Left renal cortex interstitium (tissue), 4 donors: ENCODE measurements around the gene LIN37. TPM values are rescaled to one million over a fixed set of nuclear protein-coding genes. Genes with fewer than 3 reads are reported as not detected.
"Not testable (repeated sequence)": the region's sequence is repeated elsewhere in the genome, so short reads cannot be mapped to it uniquely, and the experiment has no call there.

Experiments used
- DNase-seq, 4 donors: peaks; one replicate each; pipeline ENCODE4 v3.0.0-alpha.2; 2013; ENCODE audit warnings: low read depth in 4 of 4, low spot score in 2 of 4, missing footprints in 1 of 4
- polyA plus RNA-seq, 4 donors: library from polyadenylated mRNA; unstranded; fragments of 120-200 nt; gene quantifications; one replicate each; pipeline ENCODE4 v1.2.1, GENCODE V29; 2013; ENCODE audit not compliant: insufficient read length in 4 of 4

The LIN37 gene
- polyA plus RNA-seq, 4 donors = 11.5 to 13.0 (median 12.4) TPM

- DNase-seq = no peak
These were observed 38.2 kb downstream of the LIN37 start for GRCh38 chr19:35786299-35787160.

- DNase-seq = no peak
These were observed 38.9 kb downstream of the LIN37 start for GRCh38 chr19:35787227-35787799.

- DNase-seq = no peak
These were observed 40.0 kb downstream of the LIN37 start for GRCh38 chr19:35788205-35788960.

- no peak for DNase-seq
These were observed 41.0 kb downstream of the LIN37 start for GRCh38 chr19:35789195-35789977.

- no peak for DNase-seq
These were observed 41.9 kb downstream of the LIN37 start for GRCh38 chr19:35789978-35790944.

GRCh38 chr19:35790981-35791813 lies 42.8 kb downstream of the LIN37 start:
- no peak for DNase-seq

- no peak for DNase-seq
These were observed 43.5 kb downstream of the LIN37 start for GRCh38 chr19:35791814-35792279.

GRCh38 chr19:35792312-35792711 lies 43.9 kb downstream of the LIN37 start:
- no peak for DNase-seq

- no peak for DNase-seq
These were observed 44.5 kb downstream of the LIN37 start for GRCh38 chr19:35792888-35793287.

- no peak for DNase-seq
These were observed 45.2 kb downstream of the LIN37 start for GRCh38 chr19:35793381-35794165.

GRCh38 chr19:35795564-35795963 lies 47.2 kb downstream of the LIN37 start:
- not testable (repeated sequence) for DNase-seq

- DNase-seq = no peak
These were observed 48.5 kb downstream of the LIN37 start for GRCh38 chr19:35796645-35797542.

- no peak for DNase-seq
These were observed 49.3 kb downstream of the LIN37 start for GRCh38 chr19:35797663-35798062.

- DNase-seq = no peak
These were observed 53.5 kb downstream of the LIN37 start for GRCh38 chr19:35801828-35802227.
